HG03064 (cell line): ENCODE results near the gene WFDC8.

Experiments
- ATAC-seq: cut with Tn5 transposase; IDR thresholded peaks from one replicate; pipeline ENCODE4 v1.9.1; 2021; ENCODE audit warnings: low read depth; ENCODE audit not compliant: unreplicated experiment

WFDC8 gene

GRCh38 chr20:45550765-45551164 is 28.3 kb downstream of the WFDC8 start:
- ATAC-seq: no peak

GRCh38 chr20:45548410-45548809 is 30.7 kb downstream of the WFDC8 start:
- no peak for ATAC-seq

- no peak for ATAC-seq
These were observed 31.8 kb downstream of the WFDC8 start, which contains the start of gene EPPIN for GRCh38 chr20:45547206-45547770. TSS of gene EPPIN (minus strand) at chr20:45547401. CDS start at chr20:45547357, 44 bp downstream.

- no peak for ATAC-seq
These were observed 33.2 kb downstream of the WFDC8 start for GRCh38 chr20:45545754-45546453.

- no peak for ATAC-seq
These were observed 33.7 kb downstream of the WFDC8 start for GRCh38 chr20:45545351-45545750.

- ATAC-seq: no peak
These were observed 39.7 kb downstream of the WFDC8 start, which contains the start of gene WFDC6 for GRCh38 chr20:45539382-45539781. TSS of gene WFDC6 (minus strand) at chr20:45539482. CDS start at chr20:45539407, 75 bp downstream.

GRCh38 chr20:45538209-45538799 is 40.8 kb downstream of the WFDC8 start:
- ATAC-seq: no peak

GRCh38 chr20:45527294-45527693 is 51.8 kb downstream of the WFDC8 start:
- ATAC-seq: no peak

- no peak for ATAC-seq
These were observed 55.3 kb downstream of the WFDC8 start for GRCh38 chr20:45523821-45524220.

GRCh38 chr20:45518282-45518681 is 60.8 kb downstream of the WFDC8 start:
- ATAC-seq: no peak

- no peak for ATAC-seq
These were observed 63.8 kb downstream of the WFDC8 start, which contains the start of gene SPINT3 for GRCh38 chr20:45515147-45515913. TSS of gene SPINT3 (minus strand) at chr20:45515622. CDS start at chr20:45515608, 14 bp downstream.

- no peak for ATAC-seq
These were observed 68.7 kb downstream of the WFDC8 start for GRCh38 chr20:45510242-45510862.

- ATAC-seq: no peak
These were observed 70.0 kb downstream of the WFDC8 start for GRCh38 chr20:45509091-45509490.

- ATAC-seq: no peak
These were observed 70.8 kb downstream of the WFDC8 start for GRCh38 chr20:45508068-45508886.

GRCh38 chr20:45507011-45507820 is 71.9 kb downstream of the WFDC8 start:
- no peak for ATAC-seq

GRCh38 chr20:45506398-45506797 is 72.7 kb downstream of the WFDC8 start:
- ATAC-seq: no peak

- no peak for ATAC-seq
These were observed 75.7 kb downstream of the WFDC8 start for GRCh38 chr20:45503403-45503802.

- ATAC-seq: no peak
These were observed 76.5 kb downstream of the WFDC8 start for GRCh38 chr20:45502561-45502960.
